NCI-H1694 (cell line): ENCODE data around the gene ADORA2A.
A peak's percentile ranks its signal among the peaks of the same experiment; 100 is the strongest.

Experiments used
- DNase-seq: peaks from one replicate; lab custom pipeline; 2025; lab: John Stamatoyannopoulos, UW

ADORA2A gene

DNA sequence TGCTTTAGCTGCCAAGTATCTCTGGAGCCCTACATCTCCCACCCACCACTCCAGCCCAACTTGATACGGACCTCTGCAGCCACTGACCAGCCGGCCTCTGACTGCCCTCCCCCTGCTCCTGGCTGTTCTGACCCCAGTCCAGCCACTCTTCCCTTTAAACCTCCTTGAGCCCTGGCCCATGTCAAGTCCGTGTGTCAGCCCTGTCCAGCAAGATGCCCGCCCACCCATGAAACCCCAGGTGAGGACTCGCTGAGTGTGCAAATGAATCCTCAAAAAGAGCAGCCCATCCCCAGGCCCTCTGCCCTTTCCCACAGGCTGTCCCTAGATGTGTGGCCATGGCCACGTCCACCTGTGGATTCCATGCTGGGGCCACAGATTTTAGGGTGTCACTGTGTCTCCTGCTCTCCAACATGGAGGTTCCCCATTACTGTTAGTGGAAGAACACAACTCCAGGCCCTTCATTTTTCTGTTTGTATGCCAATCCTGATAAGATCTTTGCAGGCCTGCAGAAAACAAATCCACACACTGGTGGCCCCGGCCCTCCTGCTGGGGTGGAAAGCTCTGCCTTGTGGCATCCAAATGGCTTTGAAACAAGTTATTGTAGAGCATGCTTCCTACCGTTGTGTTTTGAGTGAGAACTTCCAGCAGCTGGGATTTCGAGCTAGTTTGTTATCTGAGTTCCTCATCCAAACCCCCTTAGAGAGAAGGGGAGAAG lies 22.7 kb upstream of the ADORA2A start:
- DNase-seq: no peak

DNA sequence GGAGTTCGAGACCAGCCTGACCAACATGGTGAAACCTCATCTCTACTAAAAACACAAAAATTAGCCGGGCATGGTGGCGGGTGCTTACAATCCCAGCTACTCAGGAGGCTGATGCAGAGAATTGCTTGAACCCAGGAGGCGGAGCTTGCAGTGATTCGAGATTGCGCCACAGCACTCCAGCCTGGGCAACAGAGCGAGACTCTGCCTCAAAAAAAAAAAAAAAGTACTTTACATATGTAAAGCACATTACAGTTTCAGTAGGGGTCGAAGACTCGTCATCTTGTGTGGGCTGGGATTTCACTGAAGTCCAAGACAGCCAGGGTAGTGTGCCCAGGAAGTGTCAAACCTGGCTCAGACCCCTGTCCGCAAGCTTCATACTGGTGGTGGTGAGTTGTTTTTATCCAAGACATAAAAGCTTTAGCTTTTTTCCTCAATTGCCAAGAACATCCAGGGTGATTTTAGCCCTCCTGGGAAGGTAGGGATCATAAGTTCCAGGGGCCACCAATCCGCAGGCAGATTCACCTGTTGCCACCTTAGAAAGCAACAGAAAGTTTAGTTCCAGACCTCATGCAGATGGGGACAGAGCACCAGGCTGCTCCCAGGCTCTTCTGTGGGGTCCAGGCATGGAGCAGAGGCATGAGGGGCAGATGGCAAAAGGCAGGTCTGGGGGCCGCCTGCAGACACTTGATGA lies 21.6 kb upstream of the ADORA2A start:
- no peak for DNase-seq

DNA sequence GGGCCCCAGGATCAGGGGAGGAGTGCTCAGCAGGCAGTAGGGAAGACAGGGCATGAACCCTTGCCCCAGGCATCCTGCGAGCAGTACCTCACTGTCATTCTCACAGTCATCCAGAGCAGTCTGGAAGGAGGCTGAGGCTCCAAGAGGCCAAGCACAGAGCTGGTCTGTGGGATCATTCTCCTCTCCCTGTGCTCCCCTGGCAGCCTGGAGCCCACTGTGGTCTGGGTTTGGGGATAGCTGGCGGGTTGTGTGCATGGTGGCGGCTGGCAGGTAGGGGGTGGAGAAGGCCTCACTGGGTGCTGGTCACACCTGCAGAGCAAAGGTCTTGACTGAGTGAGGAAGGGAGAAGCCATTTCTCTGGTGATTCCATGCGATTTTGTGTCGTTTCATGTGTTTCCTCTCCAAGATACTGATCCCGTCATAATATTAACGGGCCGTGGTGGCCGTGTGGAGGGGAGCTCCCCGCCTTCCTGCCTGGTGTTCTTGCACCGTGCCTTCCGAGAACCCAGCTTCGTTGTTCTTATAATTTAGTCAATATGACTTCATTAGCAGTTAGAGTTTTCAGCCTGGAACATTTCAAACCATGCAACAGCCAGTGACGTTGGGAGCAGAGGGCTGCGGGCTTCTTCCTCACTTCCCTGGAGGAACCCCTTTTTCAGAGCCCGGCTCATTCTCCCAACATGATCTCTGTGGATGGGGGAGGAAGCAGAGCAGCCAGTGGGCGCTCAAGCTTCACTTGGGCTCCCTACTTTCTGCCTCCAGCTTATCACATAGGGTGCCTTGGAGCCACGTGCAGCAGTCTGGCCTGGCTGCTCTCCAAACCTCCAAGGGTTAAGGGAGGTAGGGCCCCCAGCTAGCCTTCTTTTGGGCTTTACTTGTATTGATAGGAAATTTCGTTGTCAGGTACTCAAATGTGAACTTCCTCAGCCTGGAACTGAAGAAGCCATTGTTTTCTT lies 20.8 kb upstream of the ADORA2A start:
- DNase-seq: no peak

DNA sequence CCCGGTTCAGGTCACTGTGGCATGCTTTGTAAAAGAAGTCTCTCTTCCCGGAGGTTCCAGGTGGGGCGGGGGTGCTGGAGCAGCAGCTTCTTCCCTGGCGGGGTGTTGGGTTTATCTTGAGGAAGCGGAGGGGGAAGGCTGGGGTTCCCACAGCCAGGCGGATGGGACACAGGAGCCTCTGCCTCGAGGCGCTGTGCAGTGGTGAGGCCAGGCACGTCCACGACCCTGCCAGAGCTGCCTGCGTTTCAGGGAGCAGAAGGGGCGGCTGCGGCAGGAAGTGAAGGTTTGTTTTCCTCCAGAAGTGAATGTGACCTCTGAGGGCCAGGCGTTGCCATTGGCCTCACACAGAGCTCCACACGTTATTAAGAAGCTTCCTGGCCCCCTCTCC lies 20.1 kb upstream of the ADORA2A start:
- no peak for DNase-seq

DNA sequence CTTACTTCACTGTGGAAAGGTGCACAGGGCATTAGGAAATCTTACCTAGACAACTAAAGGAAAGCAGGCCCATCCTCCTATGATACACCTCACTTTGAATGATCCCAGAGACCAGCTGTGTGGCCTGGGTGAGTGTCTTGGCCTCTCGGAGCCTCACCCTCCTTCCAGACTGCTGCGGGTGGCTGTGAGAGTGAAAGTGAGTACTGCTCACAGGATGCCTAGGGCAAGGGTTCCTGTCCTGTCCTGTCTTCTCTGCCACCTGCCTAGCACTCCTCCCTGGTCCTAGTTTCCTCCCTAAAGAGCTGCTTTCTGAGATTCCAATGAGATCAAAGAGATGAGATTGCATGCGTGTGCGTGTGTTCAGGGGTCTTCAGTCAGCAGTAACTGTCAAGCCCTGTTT lies 19.5 kb upstream of the ADORA2A start:
- DNase-seq: no peak

DNA sequence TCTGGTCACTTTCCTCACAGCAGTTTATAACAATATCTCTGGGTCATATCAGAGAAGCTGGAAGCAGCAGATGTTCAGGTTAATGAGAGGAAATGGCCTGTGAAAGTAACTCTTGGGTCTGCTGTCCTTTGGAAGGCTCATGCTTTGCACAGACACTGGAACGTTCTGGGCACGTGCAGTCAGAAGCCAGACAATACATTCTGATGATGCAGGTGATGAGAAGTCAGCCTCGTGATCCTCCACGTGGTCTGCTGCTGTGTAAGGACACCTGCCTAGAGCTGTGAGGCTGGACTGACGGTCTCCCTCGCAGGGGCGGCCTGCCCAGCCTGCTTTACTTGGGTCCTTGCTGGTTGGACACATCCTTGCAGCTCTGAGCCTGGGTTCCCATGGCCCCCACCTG lies 18.8 kb upstream of the ADORA2A start:
- DNase-seq: no peak

DNA sequence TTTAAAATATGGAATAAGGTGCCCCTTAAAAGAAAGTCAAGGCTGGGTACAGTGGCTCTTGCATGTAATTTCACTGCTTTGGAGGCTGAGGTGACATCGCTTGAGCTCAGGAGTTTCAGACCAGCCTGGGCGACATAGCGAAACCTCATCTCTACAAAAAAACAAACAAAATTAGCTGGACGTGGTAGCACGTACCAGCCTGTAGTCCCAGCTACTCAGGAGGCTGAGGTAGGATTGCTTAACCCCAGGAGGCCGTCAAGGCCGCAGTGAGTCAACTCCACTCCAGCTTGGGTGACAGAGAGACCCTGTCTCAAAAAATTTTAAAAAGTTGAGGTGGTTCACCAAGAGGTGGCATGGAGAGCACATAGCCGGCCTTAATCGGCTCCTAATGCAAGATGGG lies 17.7 kb upstream of the ADORA2A start:
- no peak for DNase-seq

DNA sequence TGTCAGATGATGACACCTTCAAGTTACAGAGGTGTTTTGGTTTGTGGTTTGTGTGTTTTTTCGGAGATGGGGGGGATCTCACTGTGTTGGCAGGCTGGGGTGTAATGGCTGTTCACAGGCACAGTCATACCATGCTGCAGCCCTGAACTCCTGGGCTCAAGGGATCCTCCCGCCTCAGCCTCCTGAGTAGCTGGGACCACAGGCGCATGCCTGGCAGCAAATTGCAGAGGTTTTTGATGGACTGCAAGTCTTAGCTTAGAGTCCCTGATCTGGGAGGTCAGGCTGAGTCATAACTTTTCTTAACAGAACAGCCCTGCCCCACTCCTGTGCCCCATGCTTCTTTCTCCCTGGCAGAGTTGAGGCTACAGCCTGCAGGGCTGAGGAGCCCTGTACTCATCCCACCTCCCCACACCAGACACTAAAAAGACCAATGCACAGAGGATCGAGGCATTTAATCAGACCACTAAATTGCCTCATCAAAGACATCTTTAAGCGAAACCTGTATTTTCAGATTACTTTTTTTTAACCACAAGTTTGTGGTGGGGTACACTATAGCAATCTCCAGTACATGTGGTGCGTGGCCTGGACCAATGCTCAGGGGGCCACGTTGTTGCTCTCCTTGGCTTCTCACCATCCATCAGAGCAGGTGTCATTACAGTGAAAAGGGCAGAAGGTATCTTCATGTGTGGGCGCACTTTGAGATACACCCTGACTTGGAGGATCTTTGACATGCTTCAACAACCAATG lies 17.1 kb upstream of the ADORA2A start:
- no peak for DNase-seq

DNA sequence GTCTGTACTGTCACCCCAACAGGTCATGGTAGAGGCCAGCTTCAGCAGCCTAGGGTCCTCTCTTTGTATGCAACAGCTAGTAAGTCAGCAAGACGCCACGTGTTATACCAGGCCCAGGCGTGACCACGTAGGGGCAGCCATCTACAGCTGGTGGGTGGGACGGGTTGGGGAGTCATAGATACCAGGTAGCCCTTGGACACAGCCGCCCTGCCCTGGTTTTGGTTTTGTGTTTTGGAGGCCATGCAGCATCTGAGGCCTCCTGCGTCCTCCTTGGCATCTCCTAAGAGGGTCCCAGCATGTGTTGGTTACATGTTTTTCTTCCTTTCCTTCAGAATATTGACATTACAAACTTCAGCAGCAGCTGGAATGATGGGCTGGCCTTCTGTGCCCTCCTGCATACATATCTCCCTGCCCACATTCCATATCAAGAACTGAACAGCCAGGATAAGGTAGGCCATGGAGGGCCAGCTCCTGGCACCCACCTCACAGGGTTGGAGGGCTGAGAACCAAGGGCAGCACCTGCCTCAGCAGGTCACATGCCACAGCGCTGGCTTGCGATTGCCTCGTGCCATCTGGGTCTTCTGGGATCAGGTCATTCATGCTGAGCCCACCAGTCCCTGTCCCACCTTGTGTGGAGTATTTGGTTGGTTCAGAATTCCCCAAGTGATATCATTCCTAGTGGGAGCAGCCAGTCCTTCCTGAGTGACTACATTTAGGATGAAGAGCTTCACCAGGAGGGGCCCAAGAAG lies 16.0 kb upstream of the ADORA2A start:
- DNase-seq: no peak

DNA sequence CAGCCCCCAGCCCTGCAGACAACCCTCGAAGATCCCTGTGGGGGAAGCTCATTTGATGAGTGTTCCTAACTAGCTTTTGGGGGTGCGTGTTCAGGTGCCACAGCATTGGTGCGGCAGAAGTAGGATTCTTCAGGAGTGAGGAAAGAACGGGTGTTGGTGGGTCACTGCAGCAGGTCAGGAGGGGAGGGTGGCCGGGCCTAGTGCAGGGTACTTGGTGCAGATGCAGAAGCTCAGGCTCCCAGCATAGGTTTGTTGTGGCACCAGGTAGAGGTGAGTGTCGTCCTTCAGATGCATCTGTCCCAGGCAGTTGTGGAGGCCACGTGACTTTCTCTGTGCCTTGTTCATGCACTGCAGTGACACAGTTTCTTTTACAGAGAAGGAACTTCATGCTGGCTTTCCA lies 15.1 kb upstream of the ADORA2A start:
- no peak for DNase-seq

DNA sequence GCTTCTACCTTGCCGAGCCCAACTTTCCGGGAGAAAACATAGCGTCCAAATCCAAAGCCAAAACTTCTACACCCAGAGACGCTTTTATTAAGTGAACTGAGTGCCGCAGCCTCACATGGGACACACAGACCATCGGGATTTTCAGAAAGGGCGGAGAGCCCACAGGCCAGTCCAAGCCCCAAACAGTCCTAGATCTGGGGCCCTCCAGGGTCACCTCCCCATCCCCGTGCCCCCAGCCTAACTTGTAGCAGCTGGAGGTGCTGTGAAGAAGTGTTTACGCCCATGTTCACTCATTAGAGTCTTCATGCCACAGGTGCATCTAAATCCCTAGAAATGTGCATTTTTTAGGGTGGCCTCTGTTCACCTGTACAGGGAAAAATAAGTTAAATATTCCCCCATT lies 14.1 kb upstream of the ADORA2A start:
- DNase-seq: no peak

DNA sequence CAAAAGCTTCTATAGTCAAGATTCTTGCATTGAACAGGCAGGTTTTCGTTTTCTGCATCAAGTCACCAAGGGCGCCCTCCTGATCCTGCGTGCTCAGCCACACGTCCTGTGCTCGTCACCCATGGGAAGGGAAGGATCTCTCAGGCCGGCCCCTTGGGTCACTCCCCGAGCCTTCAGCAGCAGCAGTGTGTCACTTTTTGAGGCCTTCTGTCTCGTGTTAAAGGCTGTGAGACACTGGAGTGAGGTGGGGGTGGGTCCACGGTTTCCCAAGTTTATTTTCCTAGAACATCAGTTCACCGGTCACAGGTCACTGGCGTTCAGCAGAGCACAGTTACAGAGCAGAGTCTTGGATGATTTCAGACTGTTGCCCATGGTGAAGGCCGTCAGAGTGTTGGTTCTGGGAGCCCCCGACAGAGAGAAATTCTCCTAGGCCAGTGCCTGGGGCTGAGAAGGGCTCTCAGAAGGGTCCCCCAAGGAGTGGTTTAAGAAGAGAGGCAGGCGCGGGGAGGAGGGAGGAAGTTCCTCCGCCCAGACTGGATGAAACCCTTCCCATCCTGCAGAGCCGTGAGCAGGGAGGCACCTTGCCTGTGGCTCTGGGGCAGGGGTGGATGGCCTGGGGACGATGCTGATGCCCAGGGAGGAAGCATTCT lies 13.5 kb upstream of the ADORA2A start:
- DNase-seq: no peak

DNA sequence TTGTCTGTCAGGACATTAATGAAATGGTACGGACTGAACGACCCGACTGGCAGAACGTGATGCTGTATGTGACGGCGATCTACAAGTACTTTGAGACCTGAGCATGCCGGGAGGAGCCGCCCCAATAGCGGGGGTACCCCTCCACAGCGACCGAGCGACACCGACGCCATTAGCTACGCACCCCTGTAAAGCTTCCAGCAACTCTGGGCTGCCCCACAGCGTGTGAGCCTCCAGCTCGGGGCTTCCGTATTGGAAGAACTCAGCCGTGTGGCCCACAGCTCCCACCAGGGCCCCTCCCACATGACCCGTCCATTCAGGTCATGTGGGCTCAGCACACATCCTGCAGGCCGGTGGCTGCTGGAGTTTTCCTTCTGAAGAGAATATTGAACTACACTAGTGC lies 12.9 kb upstream of the ADORA2A start:
- no peak for DNase-seq

DNA sequence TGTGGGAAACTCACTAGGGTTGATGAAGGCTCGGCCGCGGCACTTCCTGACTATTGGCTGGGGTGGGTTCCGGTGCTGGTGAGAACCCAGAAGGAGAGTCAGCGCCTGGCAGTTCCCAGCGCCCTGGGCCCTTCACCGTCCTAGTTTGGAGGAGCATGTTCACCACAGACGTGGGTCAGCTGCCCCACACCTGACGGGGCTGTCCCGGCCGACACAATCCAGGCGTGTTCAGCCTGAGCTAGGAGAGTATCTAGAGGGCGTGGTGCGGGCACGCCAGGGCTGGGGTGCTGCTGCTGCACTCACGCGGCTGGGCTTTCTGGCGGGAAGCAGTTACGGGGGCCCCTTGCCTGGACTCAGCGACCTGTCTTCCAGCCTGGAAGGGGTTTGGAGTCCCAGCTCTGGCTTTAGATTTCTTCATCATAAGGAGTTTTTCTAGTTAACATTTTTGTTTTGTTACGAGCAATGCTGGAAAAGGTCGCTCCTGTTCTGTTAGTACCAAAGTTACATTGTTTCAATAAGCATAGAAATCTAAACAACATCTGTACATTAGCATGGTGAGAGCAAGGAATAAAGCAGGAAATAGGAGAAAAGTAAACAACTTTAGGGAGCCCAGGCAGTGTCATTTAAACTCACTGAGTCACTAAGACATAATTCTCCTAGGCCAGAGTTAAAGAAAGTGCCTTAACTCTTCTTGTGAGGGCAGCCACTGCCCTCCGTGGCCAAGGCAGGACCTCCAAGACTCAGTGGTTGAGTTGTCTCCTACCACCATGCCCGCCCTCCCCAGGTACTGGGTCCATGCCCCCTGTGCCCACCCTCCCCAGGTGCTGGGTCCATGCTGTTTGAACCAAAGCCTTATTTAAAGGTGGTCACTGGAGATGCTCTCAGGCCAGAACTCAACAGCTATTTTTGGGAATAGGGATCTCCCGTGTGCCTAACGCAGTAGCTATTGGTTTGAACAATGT lies 12.1 kb upstream of the ADORA2A start:
- DNase-seq: no peak

DNA sequence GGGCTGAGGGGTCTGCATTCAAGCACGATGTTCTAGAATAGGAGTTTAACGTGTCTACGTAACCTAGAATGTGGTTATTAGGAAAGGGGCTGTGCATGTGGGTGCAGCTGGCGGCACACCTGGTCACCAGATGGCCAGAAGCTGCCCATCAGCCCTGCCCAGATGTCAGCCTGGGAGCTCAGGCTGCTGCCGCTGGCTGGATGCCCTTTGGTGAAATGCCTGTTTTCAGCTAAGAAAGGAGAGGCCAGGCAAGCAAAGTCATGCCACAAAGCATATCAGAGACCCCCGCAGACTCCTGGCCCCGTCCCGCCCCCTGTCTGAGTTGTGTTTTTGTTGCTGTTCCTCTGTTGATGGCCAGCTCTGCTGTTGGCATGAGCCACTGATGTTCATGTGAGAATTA lies 11.3 kb upstream of the ADORA2A start:
- DNase-seq: peak; percentile 32

DNA sequence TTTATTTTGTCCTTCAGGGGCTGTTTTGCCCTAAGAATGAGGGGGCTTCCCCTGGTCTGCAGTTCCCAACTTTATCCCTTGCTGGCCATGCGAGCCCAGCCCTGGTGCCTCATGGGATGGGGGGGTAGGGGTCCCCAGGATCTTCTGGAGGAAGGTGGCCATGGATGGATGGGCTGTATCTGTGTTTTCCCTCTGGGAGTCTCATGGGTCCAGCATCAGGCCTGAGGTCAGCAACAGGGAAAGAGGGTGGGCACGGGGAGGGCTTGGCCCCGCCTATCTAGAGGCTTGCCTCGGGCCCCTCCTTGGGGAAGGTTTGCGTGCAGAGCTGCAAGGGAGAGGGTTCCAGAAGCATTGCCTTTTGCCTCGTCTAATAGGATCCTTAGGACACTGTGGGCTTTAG lies 10.8 kb upstream of the ADORA2A start:
- no peak for DNase-seq

DNA sequence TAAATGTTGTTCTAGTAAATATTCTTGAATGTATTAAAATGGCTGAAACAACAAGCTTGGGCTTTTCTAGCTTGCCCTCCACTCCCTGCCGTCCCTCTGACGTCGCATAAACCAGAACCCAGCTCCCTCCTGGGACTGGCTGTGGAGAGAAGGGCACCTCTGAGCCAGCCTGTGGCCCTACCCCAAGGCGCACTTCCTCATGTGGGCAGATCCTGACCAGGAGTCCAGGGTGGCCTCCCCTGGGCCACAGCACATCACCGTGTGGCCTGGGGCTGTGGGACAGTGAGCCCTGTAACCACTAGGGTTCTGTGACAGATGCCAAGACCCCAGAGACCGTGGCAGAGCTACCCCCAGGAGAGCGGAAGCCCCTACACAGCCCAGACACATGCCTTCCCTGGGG lies 10.2 kb upstream of the ADORA2A start:
- no peak for DNase-seq

DNA sequence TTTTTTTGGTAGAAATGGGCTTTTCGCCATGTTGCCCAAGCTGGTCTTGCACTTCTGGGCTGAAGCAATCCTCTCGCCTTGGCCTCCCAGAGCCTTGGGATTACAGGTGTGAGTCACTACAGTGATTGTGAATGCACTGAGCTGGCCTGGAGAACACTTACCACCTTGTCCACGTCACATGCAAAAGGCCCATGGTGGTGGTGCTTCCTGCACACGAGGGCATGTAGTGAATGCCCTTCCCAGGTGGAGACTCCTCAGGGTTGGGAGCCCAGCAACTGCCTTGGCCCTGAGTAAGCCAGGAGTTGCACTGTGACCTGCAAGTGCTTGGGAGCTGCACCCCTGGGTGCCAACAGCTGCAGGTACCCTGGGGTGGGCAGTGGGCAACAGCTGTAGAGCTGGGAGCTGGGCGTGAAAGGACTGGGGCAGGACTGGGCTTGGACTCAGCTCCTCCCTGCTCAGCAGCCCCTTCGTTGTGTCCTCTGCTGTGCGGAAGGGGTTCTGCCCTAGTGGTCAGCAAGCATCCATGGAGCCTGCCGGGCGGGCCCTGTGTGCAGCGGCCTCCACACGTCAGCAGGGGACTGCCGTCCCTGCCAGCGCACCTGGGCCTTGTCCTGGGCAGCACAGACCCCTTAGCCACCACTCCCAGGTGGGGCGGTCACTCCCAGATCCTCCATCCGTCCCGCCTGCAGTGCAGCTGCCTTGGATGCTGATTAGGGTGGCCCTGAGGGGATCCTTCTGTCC lies 9.3 kb upstream of the ADORA2A start:
- DNase-seq: no peak
